Ovary (tissue), 3 donors: ENCODE data around the gene MMP24OS.

Experiments
- EP300 ChIP-seq: sonication (generic); formaldehyde crosslinking; IDR thresholded peaks from one replicate; pipeline ENCODE4 v1.6.1; 2017; ENCODE audit warnings: antibody characterized with exemption
- POLR2A ChIP-seq: fragments of 450-650 bp; IDR thresholded peaks from one replicate; pipeline ENCODE4 v1.6.1; 2017; ENCODE audit warnings: antibody characterized with exemption, mild to moderate bottlenecking, moderate library complexity
- TF ChIP-seq, protein P1 (sequence below), 3 donors: fragments of 450-650 bp in 2 of 3; fragments of 200-600 bp in 1 of 3; IDR thresholded peaks; one replicate each; pipeline versions ENCODE4 v1.5.1 to v1.8.0; 2016 to 2022; ENCODE audit warnings: antibody characterized with exemption in 3 of 3, mild to moderate bottlenecking in 1 of 3
- donor health status: DM: no; HTN: no; CAD: no.

DNA sequence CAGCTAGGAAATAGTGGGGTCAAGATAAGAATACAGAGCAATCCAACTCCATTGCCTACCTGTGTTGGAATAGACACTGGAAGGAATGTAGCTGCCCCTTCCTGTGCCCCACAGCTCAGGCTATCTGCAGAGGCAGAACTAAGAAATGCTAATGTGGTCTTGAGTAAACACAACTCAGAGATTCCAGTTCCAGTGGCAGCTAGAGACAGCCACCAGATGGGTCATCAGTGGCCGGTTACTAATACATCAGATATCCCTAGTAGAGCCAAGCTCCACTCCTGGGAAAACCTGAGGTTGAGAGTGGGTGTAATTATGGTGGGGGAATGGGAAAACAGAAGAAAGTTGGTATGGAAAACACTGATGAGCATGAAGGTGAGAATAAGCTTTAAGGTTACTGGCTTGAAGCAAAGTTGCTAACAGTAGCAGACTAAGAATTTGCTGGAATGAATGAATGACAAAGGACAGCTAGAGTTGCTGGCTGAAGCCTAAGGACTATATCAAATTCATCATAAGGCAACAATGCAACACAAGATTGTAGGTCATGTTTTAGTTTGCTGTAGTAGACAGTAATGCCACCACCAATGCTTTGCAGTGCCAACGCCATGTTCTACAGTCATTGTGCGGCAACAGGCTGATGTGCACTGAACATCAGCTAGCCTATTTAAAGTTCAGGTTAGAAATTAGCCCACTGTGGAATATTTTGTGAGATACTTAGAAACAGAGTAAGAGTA, 42.6 kb upstream of the MMP24OS start:
- TF ChIP-seq POLR2A (no peak), EP300 (no peak)
- TF ChIP-seq, protein P1, sequence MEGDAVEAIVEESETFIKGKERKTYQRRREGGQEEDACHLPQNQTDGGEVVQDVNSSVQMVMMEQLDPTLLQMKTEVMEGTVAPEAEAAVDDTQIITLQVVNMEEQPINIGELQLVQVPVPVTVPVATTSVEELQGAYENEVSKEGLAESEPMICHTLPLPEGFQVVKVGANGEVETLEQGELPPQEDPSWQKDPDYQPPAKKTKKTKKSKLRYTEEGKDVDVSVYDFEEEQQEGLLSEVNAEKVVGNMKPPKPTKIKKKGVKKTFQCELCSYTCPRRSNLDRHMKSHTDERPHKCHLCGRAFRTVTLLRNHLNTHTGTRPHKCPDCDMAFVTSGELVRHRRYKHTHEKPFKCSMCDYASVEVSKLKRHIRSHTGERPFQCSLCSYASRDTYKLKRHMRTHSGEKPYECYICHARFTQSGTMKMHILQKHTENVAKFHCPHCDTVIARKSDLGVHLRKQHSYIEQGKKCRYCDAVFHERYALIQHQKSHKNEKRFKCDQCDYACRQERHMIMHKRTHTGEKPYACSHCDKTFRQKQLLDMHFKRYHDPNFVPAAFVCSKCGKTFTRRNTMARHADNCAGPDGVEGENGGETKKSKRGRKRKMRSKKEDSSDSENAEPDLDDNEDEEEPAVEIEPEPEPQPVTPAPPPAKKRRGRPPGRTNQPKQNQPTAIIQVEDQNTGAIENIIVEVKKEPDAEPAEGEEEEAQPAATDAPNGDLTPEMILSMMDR (IDR thresholded peaks at IDR 0.05) = no peak
